HepG2 (cell line): Measurements from ENCODE around the gene ARL17B. TPM values are rescaled to one million over a fixed set of nuclear protein-coding genes. Genes with fewer than 3 reads are reported as not detected.
A peak's percentile ranks its signal among the peaks of the same experiment; 100 is the strongest.
"Not testable (repeated sequence)": the region's sequence is repeated elsewhere in the genome, so short reads cannot be mapped to it uniquely, and the experiment has no call there.

Experiments used
- ATAC-seq: fragments of 200-7000 bp; cut with Tn5 transposase; 3 replicates; pipeline ENCODE4 v1.9.1; 2020; ENCODE audit warnings: mild to moderate bottlenecking, moderate library complexity
- BruUV-seq: library from RNA; stranded (reverse); fragments of 400-500 nt; replicated peaks from 2 replicates; lab custom pipeline; 2021; lab: Mats Ljungman, UMichigan
- CTCF ChIA-PET: fragments of 300-600 bp; formaldehyde crosslinking; extraction: SDS; loops from one replicate; lab custom pipeline; 2021; ENCODE audit warnings: low total read pairs, inconsistent platforms, low intra/inter-chr PET ratio; lab: Yijun Ruan, JAX
- POLR2A ChIA-PET: fragments of 350-600 bp; sonication (Branson Sonifier 250); formaldehyde crosslinking; loops from one replicate; lab custom pipeline; 2020; ENCODE audit warnings: antibody characterized with exemption, inconsistent platforms; lab: Yijun Ruan, JAX
- DNase-seq: peaks from one replicate; pipeline ENCODE4 v3.0.0-alpha.2; 2015; ENCODE audit warnings: low spot score
- FAIRE-seq: peaks from 3 replicates; lab custom pipeline; 2011; peaks lifted over from hg19 to GRCh38; lab: Jason Lieb, UNC
- H2AFZ ChIP-seq: one replicate; pipeline ENCODE4 v1.6.1; 2011; ENCODE audit warnings: low read length, inconsistent platforms
- H3K27ac ChIP-seq: fragments of 300-600 bp; 3 replicates; pipeline ENCODE4 v1.8.0; 2011; ENCODE audit warnings: mixed run types, mild to moderate bottlenecking, mixed read lengths, low read length, inconsistent platforms; ENCODE audit not compliant: insufficient read depth; ENCODE audit errors: extremely low read length
- H3K27me3 ChIP-seq, 2 experiments: fragments of 200-600 bp in 1 of 2; 2 replicates in 1 of 2; 3 replicates in 1 of 2; pipeline versions ENCODE4 v1.6.0 to v1.8.0; 2011; ENCODE audit warnings: low read length in 2 of 2, mild to moderate bottlenecking in 2 of 2, moderate library complexity in 2 of 2, inconsistent platforms in 1 of 2; ENCODE audit not compliant: insufficient read depth in 2 of 2, control insufficient read depth in 1 of 2
- H3K36me3 ChIP-seq, 2 experiments: fragments of 200-600 bp in 1 of 2; replicated peaks in 1 of 2; 2 replicates in 1 of 2; 3 replicates in 1 of 2; pipeline versions ENCODE4 v1.5.1 to v1.8.0; 2011; ENCODE audit warnings: low read length in 2 of 2, inconsistent platforms in 1 of 2; ENCODE audit not compliant: insufficient read depth in 2 of 2, control insufficient read depth in 1 of 2
- H3K4me1 ChIP-seq: 2 replicates; pipeline ENCODE4 v1.5.1; 2012; ENCODE audit warnings: low read length, inconsistent platforms; ENCODE audit not compliant: insufficient read depth
- H3K4me2 ChIP-seq: 2 replicates; pipeline ENCODE4 v1.6.0; 2011; ENCODE audit warnings: low read depth, low read length, inconsistent platforms
- H3K4me3 ChIP-seq, 3 experiments: fragments of 200-600 bp in 1 of 3; sonication (generic), shearing (Covaris generic) in 1 of 3; replicated peaks in 1 of 3; 2 replicates each; pipeline ENCODE4 v1.5.1; 2011 to 2016; ENCODE audit warnings: low read length in 3 of 3, inconsistent platforms in 2 of 3, low read depth in 2 of 3, mild to moderate bottlenecking in 2 of 3, control low read depth in 1 of 3, mixed read lengths in 1 of 3; ENCODE audit not compliant: insufficient read depth in 1 of 3
- H3K79me2 ChIP-seq: one replicate; pipeline ENCODE4 v1.6.1; 2011; ENCODE audit warnings: low read length, inconsistent platforms; ENCODE audit not compliant: insufficient read depth
- H3K9ac ChIP-seq: 2 replicates; pipeline ENCODE4 v1.6.0; 2011; ENCODE audit warnings: mild to moderate bottlenecking, low read depth, low read length, inconsistent platforms; ENCODE audit not compliant: insufficient read depth
- H3K9me3 ChIP-seq: 2 replicates; pipeline ENCODE4 v1.5.1; 2012; ENCODE audit warnings: mild to moderate bottlenecking, low read length
- H4K20me1 ChIP-seq: 2 replicates; pipeline ENCODE4 v1.6.0; 2011; ENCODE audit warnings: inconsistent platforms, mild to moderate bottlenecking, low read length, moderate library complexity; ENCODE audit not compliant: insufficient read depth
- FOXK2 ChIP-seq: fragments of 450-650 bp; IDR thresholded peaks from 2 replicates; pipeline ENCODE4 v1.6.1; 2016
- HDAC1 ChIP-seq: sonication (generic); formaldehyde crosslinking; IDR thresholded peaks from 2 replicates; pipeline ENCODE4 v1.5.1; 2020; ENCODE audit warnings: mild to moderate bottlenecking, missing genetic modification reagents
- LCORL ChIP-seq, 2 experiments: fragments of 450-650 bp in 1 of 2; sonication (generic) in 1 of 2; formaldehyde crosslinking in 1 of 2; IDR thresholded peaks; 2 replicates each; pipeline versions ENCODE4 v1.5.0 to v1.6.1; 2017 to 2020; ENCODE audit warnings: antibody characterized with exemption in 1 of 2, missing genetic modification reagents in 1 of 2
- MAF1 ChIP-seq: sonication (generic); formaldehyde crosslinking; IDR thresholded peaks from 2 replicates; pipeline ENCODE4 v1.5.0; 2020; ENCODE audit warnings: missing genetic modification reagents, borderline replicate concordance
- MAX ChIP-seq: IDR thresholded peaks from 2 replicates; pipeline ENCODE4 v1.6.1; 2012; ENCODE audit warnings: inconsistent platforms
- TGIF2 ChIP-seq: IDR thresholded peaks from 2 replicates; pipeline ENCODE4 v1.6.1; 2016; ENCODE audit warnings: control low read depth, missing compliant biosample characterization
- XRCC5 ChIP-seq: fragments of 200-400 bp; formaldehyde crosslinking; optimal IDR thresholded peaks from 2 replicates; pipeline ENCODE3; 2017; ENCODE audit warnings: mild to moderate bottlenecking, low read length
- ZNF256 ChIP-seq: sonication (generic); formaldehyde crosslinking; conservative IDR thresholded peaks from 2 replicates; pipeline ENCODE4 v1.4.0; 2020; ENCODE audit warnings: missing genetic modification reagents
- ZNF44 ChIP-seq: sonication (generic); formaldehyde crosslinking; IDR thresholded peaks from 2 replicates; pipeline ENCODE4 v1.5.1; 2020; ENCODE audit warnings: mild to moderate bottlenecking, missing genetic modification reagents
- ZNF503 ChIP-seq: sonication (generic); formaldehyde crosslinking; IDR thresholded peaks from 2 replicates; pipeline ENCODE4 v1.4.0; 2020; ENCODE audit warnings: missing genetic modification reagents
- ZNF704 ChIP-seq: sonication (generic); formaldehyde crosslinking; IDR thresholded peaks from 2 replicates; pipeline ENCODE4 v1.8.1; 2023; ENCODE audit warnings: mild to moderate bottlenecking, inconsistent platforms, moderate library complexity, missing genetic modification reagents, borderline replicate concordance
- ZNF790 ChIP-seq: sonication (generic); formaldehyde crosslinking; IDR thresholded peaks from 2 replicates; pipeline ENCODE4 v1.8.0; 2022; ENCODE audit warnings: missing genetic modification reagents, mild to moderate bottlenecking, borderline replicate concordance
- WGBS: methylation state at CpG from one replicate; pipeline ENCODE4 v1.1.6; 2017; ENCODE audit warnings: low lambda C conversion rate; 5-methylcytosine and 5-hydroxymethylcytosine counted together
- in situ Hi-C: cut with HindIII; loops from 2 replicates; pipeline ENCODE4 v1.10.0; 2017; ENCODE audit warnings: low pct_unique_long_range_greater_than_20kb; ENCODE audit not compliant: extremely low pct_ligation_motif_present
- intact Hi-C: fragments of 100-400 bp; cut with micrococcal nuclease; formaldehyde crosslinking; loops from one replicate; pipeline ENCODE4 v1.10.0; 2022; ENCODE audit not compliant: unreplicated experiment
- polyA plus RNA-seq, 8 experiments: library from polyadenylated mRNA; depleted of rRNA in 3 of 8; stranded (reverse) in 7 of 8; unstranded in 1 of 8; fragments of >200 nt; fragmentation: Illumina TruSeq in 4 of 8; extraction: Trizol in 4 of 8; gene quantifications; 2 replicates each; pipeline versions ENCODE4 v1.2.1 to v1.2.3, GENCODE V29; 2011 to 2016; ENCODE audit warnings: low read depth in 4 of 8, missing spikeins in 1 of 8, mixed read lengths in 1 of 8; ENCODE audit not compliant: insufficient read depth in 1 of 8
- total RNA-seq, 5 experiments: library from RNA; depleted of rRNA; stranded (reverse); fragments of >200 nt; fragmentation: Illumina TruSeq; extraction: Trizol; gene quantifications; 2 replicates each; pipeline ENCODE4 v1.2.3, GENCODE V29; 2016; ENCODE audit warnings: low read depth in 1 of 5

Gene ARL17B
- total and polyA plus RNA-seq, 2 of the 13 experiments (the other 11 are each of a cell fraction or from before 2014, with no cell fraction given), result 14.2 to 25.8 TPM

GRCh38 chr17:46266063-46266655, 95.4 kb downstream of the ARL17B start:
- BruUV-seq, result TSS peak; percentile 97
- intact Hi-C loops; TF ChIP-seq LCORL (IDR thresholded peaks at IDR 0.05): not testable (repeated sequence)
- TF ChIP-seq MAF1, result 0 out of 2 replicates have a peak, but pooled peaks have one; percentile 38
- 0 out of 2 replicates have a peak, but pooled peaks have one; percentile 13 for TF ChIP-seq ZNF704
- TF ChIP-seq MAX, result peak; percentile 66
- peak; percentile 56 for TF ChIP-seq HDAC1
- TF ChIP-seq ZNF503 (CRISPR knock-in tag), result 0 out of 2 replicates have a peak, but pooled peaks have one; percentile 39
- peak; percentile 63; the same call in 1 of the 2 replicates for TF ChIP-seq LCORL (CRISPR knock-in tag; IDR thresholded peaks at IDR 0.05)
- TF ChIP-seq ZNF44, result 0 out of 2 replicates have a peak, but pooled peaks have one; percentile 29
- TF ChIP-seq XRCC5, result peak; percentile 33
- 0 out of 2 replicates have a peak, but pooled peaks have one; percentile 10 for TF ChIP-seq FOXK2
- peak; percentile 76; the same call in 1 of the 2 replicates for TF ChIP-seq TGIF2 (CRISPR knock-in tag)
- 0 out of 2 replicates have a peak, but pooled peaks have one; percentile 51 for TF ChIP-seq ZNF256 (CRISPR knock-in tag)
- peak; percentile 18; the same call in 1 of the 2 replicates for TF ChIP-seq ZNF790 (CRISPR knock-in tag)

More at GRCh38 chr17:46266063-46266655, 95.4 kb downstream of the ARL17B start:
- in situ Hi-C loops, result loop anchor here (25.0 kb wide), 1 partner anchor 679 kb away; no protein-coding TSS in a partner anchor
- peak overlapping the region; percentile 47 to 73 (median 57) for H3K4me3 ChIP-seq
- CTCF ChIA-PET, DNase-seq, H4K20me1 ChIP-seq, H3K27me3 ChIP-seq, H3K79me2 ChIP-seq, H3K9me3 ChIP-seq, FAIRE-seq, H3K36me3 ChIP-seq: not testable (repeated sequence)
- WGBS, result under 1% methylated on average over 21 of the region's 21 CpGs
- POLR2A ChIA-PET, result interaction anchor here (0.8 to 1.4 kb wide), 3 partner anchors 12 to 680 kb away, joined by 3 to 7 read pairs (median 4); partner anchors contain the start of gene KANSL1
- peaks cover 65% of the 10 kb centered on the region for H3K4me1 ChIP-seq
- peak overlapping the region; percentile 81 for H3K27ac ChIP-seq
- peak overlapping the region; percentile 8 for H2AFZ ChIP-seq
- ATAC-seq, result peak; percentile 21
- peak overlapping the region; percentile 79 for H3K9ac ChIP-seq
- peak overlapping the region; percentile 96 for H3K4me2 ChIP-seq
